MG63 (cell line): ENCODE measurements around the gene DEXI. TPM values are rescaled to one million over a fixed set of nuclear protein-coding genes. Genes with fewer than 3 reads are reported as not detected.
"Not testable (repeated sequence)": the region's sequence is repeated elsewhere in the genome, so short reads cannot be mapped to it uniquely, and the experiment has no call there.

Source experiments
- DNase-seq: peaks from one replicate; pipeline ENCODE4 v3.0.0-alpha.2; 2020
- H3K27me3 ChIP-seq: fragments of 250-450 bp; sonication (Bioruptor Pico); 2 replicates; pipeline ENCODE4 v1.5.1; 2020; ENCODE audit warnings: mild to moderate bottlenecking, moderate library complexity
- H3K36me3 ChIP-seq: fragments of 250-450 bp; sonication (Bioruptor Pico); 2 replicates; pipeline ENCODE4 v1.5.1; 2020; ENCODE audit warnings: mild to moderate bottlenecking, moderate library complexity
- H3K4me3 ChIP-seq: fragments of 250-450 bp; sonication (Bioruptor Pico); 2 replicates; pipeline ENCODE4 v1.5.1; 2020; ENCODE audit warnings: mild to moderate bottlenecking, moderate library complexity
- H3K9me3 ChIP-seq: fragments of 250-450 bp; sonication (Bioruptor Pico); 2 replicates; pipeline ENCODE4 v1.5.1; 2020; ENCODE audit warnings: mild to moderate bottlenecking, moderate library complexity
- total RNA-seq: library from RNA; depleted of rRNA; stranded (reverse); fragments of >200 nt; shearing (Covaris generic); gene quantifications from 2 replicates; pipeline ENCODE4 v1.2.3, GENCODE V29; 2014; ENCODE audit warnings: low replicate concordance

The DEXI gene
- total RNA-seq, 1 experiment from 2014 or later = 87.2 TPM

- H3K9me3 ChIP-seq, H3K4me3 ChIP-seq, DNase-seq, H3K27me3 ChIP-seq: not testable (repeated sequence)
- peaks cover 39% of the 10 kb centered on the region for H3K36me3 ChIP-seq
These were observed 17.0 kb downstream of the DEXI start for GRCh38 chr16:10925285-10925684.

GRCh38 chr16:10923650-10924214, 18.5 kb downstream of the DEXI start:
- Histone ChIP-seq H3K36me3 (peaks cover 31% of the 10 kb centered on the region), H3K27me3 (no peaks in the 10 kb centered on the region), H3K4me3 (no peak overlapping the region), H3K9me3 (no peaks in the 10 kb centered on the region)
- DNase-seq = peak; percentile 77

DNA sequence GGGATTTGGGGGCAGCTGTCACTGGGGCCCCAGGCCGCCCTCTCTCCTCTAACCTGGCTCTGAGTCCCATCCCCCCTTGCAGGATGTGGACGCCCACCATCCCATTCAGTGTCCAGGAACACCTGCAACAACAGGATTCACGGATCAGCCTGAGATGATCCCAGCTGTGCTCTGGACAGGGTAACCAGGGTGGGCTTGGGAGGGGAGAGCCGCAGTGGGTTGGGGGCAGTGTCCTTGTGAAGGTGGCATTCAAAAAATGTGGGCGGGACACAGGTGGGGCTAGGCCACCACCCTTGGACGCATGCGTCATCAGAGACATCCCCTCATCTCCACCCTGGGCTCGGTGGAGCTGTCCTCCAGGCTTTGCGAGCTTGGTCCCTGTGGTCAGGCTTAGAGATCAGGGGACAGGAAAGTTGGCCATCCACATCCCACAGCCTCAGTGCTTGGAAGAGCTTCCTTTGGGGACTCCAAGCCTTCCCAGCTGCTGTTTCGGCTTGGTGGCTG, 19.1 kb downstream of the DEXI start:
- H3K27me3 ChIP-seq = no peaks in the 10 kb centered on the region
- peaks cover 27% of the 10 kb centered on the region for H3K36me3 ChIP-seq
- DNase-seq = no peak
- no peak overlapping the region for H3K4me3 ChIP-seq
- no peaks in the 10 kb centered on the region for H3K9me3 ChIP-seq

GRCh38 chr16:10922328-10923145, 19.7 kb downstream of the DEXI start:
- Histone ChIP-seq H3K36me3 (peaks cover 20% of the 10 kb centered on the region), H3K9me3 (no peaks in the 10 kb centered on the region), H3K4me3 (no peak overlapping the region), H3K27me3 (no peaks in the 10 kb centered on the region)
- peak; percentile 55 for DNase-seq

DNA sequence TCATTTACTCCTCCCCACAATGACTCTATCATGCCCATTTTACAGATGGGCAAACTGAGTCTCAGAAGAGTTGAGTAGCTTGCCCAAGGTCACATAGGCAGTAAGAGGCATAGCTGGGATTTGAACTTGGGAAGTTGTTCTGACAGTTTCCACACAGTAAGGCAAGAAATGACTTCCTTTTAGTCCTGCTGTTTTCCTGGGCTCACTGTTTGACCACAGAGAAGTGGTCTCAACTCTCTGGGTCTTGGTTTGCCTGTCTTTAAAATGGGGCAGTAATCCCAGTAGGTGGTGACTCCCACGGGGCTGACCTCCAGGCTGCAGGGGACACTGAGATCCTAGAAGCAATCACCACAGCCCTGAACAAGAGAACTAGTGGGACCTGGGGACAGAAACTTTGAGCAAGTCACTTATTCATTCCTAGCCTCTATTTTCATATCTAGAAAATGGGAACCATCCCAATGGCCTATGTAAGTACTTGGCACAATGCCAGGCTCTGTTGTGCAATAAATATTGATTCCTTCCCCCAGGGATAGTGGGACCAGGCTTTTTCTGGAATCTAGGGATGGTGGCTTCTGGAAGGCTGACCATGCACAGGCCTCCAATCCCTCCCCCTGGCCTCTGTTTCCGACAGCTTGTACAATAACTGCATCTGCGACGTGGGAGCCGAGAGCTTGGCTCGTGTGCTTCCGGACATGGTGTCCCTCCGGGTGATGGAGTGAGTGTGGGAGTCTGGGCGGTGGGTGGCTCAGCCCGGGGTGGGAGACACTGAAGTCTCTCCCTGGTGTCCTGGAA, 20.5 kb downstream of the DEXI start:
- no peaks in the 10 kb centered on the region for H3K27me3 ChIP-seq
- H3K9me3 ChIP-seq = no peaks in the 10 kb centered on the region
- DNase-seq = no peak
- peaks cover 12% of the 10 kb centered on the region for H3K36me3 ChIP-seq
- no peak overlapping the region for H3K4me3 ChIP-seq

GRCh38 chr16:10920726-10921427, 21.4 kb downstream of the DEXI start:
- Histone ChIP-seq H3K9me3 (no peaks in the 10 kb centered on the region), H3K36me3 (peaks cover 10% of the 10 kb centered on the region), H3K27me3 (no peaks in the 10 kb centered on the region), H3K4me3 (no peak overlapping the region)
- no peak for DNase-seq

DNA sequence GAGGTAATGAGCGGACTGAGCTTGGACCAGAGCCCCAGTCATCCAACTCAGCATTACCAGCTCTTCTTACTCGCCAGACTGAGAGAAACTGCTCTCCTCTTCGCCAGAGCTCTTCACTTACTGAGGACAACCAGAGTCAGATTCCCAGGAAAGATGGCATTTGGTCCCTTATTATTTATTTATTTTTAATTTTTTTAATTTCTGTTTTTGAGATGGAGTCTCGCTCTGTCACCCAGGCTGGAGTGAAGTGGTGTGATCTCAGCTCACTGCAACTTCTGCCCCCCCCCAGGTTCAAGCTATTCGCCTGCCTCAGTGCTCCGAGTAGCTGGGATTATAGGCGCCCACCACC, 23.3 kb downstream of the DEXI start:
- no peaks in the 10 kb centered on the region for H3K9me3 ChIP-seq
- no peak for DNase-seq
- H3K4me3 ChIP-seq = no peak overlapping the region
- no peaks in the 10 kb centered on the region for H3K27me3 ChIP-seq
- no peaks in the 10 kb centered on the region for H3K36me3 ChIP-seq

- Histone ChIP-seq H3K4me3 (no peak overlapping the region), H3K9me3 (no peaks in the 10 kb centered on the region), H3K36me3 (no peaks in the 10 kb centered on the region), H3K27me3 (no peaks in the 10 kb centered on the region)
- DNase-seq = peak; percentile 90
These were observed 23.8 kb downstream of the DEXI start for GRCh38 chr16:10918294-10919002.

DNA sequence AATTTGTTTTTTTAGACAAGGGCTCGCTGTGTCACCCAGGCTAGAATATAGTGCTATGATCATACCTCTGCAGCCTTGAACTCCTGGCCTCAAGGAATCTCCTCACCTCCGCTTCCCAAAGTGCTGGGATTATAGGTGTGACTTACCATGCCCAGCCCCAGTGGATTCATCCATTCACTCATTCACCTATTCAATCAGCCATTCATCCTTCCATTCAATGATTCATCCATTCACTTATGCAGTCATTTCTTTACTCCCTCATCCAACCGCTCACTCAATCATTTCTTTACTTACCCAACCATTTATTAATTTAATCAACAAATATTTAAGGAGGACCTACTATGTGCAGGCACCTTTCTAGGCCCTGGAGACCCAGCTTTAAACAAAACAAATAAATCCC, 25.7 kb downstream of the DEXI start:
- no peak for DNase-seq
- no peaks in the 10 kb centered on the region for H3K9me3 ChIP-seq
- no peaks in the 10 kb centered on the region for H3K27me3 ChIP-seq
- H3K4me3 ChIP-seq = no peak overlapping the region
- H3K36me3 ChIP-seq = no peaks in the 10 kb centered on the region

GRCh38 chr16:10911267-10911666, 31.0 kb downstream of the DEXI start:
- Histone ChIP-seq H3K4me3 (no peak overlapping the region), H3K36me3 (no peaks in the 10 kb centered on the region), H3K27me3 (no peaks in the 10 kb centered on the region), H3K9me3 (no peaks in the 10 kb centered on the region)
- DNase-seq = no peak

GRCh38 chr16:10907757-10908045, 34.6 kb downstream of the DEXI start:
- Histone ChIP-seq H3K4me3 (no peak overlapping the region), H3K9me3 (peaks cover 5% of the 10 kb centered on the region; the same call in 1 of the 2 replicates), H3K27me3 (no peaks in the 10 kb centered on the region), H3K36me3 (no peaks in the 10 kb centered on the region)
- DNase-seq = no peak

DNA sequence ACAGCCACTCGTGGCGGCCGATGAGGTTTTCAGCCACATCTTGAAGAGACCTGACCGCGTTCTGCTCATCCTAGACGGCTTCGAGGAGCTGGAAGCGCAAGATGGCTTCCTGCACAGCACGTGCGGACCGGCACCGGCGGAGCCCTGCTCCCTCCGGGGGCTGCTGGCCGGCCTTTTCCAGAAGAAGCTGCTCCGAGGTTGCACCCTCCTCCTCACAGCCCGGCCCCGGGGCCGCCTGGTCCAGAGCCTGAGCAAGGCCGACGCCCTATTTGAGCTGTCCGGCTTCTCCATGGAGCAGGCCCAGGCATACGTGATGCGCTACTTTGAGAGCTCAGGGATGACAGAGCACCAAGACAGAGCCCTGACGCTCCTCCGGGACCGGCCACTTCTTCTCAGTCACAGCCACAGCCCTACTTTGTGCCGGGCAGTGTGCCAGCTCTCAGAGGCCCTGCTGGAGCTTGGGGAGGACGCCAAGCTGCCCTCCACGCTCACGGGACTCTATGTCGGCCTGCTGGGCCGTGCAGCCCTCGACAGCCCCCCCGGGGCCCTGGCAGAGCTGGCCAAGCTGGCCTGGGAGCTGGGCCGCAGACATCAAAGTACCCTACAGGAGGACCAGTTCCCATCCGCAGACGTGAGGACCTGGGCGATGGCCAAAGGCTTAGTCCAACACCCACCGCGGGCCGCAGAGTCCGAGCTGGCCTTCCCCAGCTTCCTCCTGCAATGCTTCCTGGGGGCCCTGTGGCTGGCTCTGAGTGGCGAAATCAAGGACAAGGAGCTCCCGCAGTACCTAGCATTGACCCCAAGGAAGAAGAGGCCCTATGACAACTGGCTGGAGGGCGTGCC, 35.1 kb downstream of the DEXI start:
- H3K4me3 ChIP-seq = no peak overlapping the region
- H3K9me3 ChIP-seq = peaks cover 5% of the 10 kb centered on the region; the same call in 1 of the 2 replicates
- H3K27me3 ChIP-seq = no peaks in the 10 kb centered on the region
- H3K36me3 ChIP-seq = no peaks in the 10 kb centered on the region
- no peak for DNase-seq

DNA sequence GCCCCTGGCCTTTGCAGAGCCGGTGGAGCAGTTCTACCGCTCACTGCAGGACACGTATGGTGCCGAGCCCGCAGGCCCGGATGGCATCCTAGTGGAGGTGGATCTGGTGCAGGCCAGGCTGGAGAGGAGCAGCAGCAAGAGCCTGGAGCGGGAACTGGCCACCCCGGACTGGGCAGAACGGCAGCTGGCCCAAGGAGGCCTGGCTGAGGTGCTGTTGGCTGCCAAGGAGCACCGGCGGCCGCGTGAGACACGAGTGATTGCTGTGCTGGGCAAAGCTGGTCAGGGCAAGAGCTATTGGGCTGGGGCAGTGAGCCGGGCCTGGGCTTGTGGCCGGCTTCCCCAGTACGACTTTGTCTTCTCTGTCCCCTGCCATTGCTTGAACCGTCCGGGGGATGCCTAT, 35.8 kb downstream of the DEXI start:
- no peak for DNase-seq
- Histone ChIP-seq H3K9me3 (peaks cover 5% of the 10 kb centered on the region; the same call in 1 of the 2 replicates), H3K4me3 (no peak overlapping the region), H3K27me3 (no peaks in the 10 kb centered on the region), H3K36me3 (no peaks in the 10 kb centered on the region)

DNA sequence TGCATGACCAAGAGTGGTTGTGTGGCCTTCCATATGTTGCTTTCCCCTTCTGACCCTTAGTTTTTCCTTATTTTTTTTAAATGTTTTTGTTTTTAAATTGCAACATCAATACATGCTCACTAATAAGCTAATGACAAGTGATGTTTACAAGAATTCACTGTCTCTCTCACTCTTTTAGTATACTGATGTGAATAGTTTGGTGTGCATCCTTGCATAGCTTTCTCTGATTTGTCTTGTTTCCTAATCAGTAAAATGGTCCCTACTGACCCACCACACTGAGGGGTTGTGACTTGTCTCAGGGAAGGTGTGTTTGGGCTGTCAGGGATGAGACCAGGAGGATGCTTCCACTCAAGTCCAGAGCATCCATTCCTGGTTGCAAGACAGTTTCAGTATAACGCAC, 39.3 kb downstream of the DEXI start:
- no peaks in the 10 kb centered on the region; the same call in 1 of the 2 replicates for H3K27me3 ChIP-seq
- H3K36me3 ChIP-seq = no peaks in the 10 kb centered on the region
- H3K9me3 ChIP-seq = peaks cover 5% of the 10 kb centered on the region; the same call in 1 of the 2 replicates
- DNase-seq = no peak
- H3K4me3 ChIP-seq = no peak overlapping the region

DNA sequence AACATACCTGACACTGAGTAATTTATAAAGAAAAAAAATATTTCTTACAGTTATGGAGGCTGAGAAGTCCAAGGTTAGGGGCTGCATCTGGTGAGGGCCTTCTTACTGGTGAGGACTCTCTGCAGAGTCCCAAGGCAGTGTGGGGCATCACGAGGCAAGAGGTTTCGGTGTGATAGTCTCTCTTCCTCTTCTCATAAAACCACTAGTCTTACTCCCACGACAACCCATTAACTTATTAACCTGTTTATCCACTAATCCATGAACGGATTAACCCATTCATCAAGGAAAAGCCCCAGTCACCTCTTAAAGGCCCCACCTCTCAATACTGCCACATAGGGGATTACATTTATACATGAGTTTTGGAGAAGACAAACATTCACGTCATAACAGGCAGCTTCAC, 45.1 kb downstream of the DEXI start:
- no peaks in the 10 kb centered on the region for H3K36me3 ChIP-seq
- no peak overlapping the region for H3K4me3 ChIP-seq
- DNase-seq = no peak
- H3K9me3 ChIP-seq = no peaks in the 10 kb centered on the region
- H3K27me3 ChIP-seq = peaks cover 2% of the 10 kb centered on the region; the same call in 1 of the 2 replicates
